ENCODE measurements around the gene PANK1.
"Not testable (repeated sequence)": the region's sequence is repeated elsewhere in the genome, so short reads cannot be mapped to it uniquely, and the experiment has no call there.

The PANK1 gene

GRCh38 chr10:89651916-89652573 is 7.0 kb upstream of the PANK1 start:
- DNase-seq (ENCODE audit: low read depth): no peak

- DNase-seq (ENCODE audit: low read depth): no peak
These were observed 6.3 kb upstream of the PANK1 start for GRCh38 chr10:89651205-89651915.

GRCh38 chr10:89649051-89649450 is 4.0 kb upstream of the PANK1 start:
- no peak for DNase-seq (ENCODE audit: low read depth)

- no peak for DNase-seq (ENCODE audit: low read depth)
These were observed 3.0 kb upstream of the PANK1 start for GRCh38 chr10:89648074-89648473.

- DNase-seq (ENCODE audit: low read depth): no peak
These were observed 2.0 kb upstream of the PANK1 start for GRCh38 chr10:89646889-89647657.

- DNase-seq (ENCODE audit: low read depth): no peak
These were observed 715 bp upstream of the PANK1 start for GRCh38 chr10:89645742-89646172.

GRCh38 chr10:89644691-89644966 is 413 bp downstream of the PANK1 start:
- DNase-seq (ENCODE audit: low read depth): no peak

GRCh38 chr10:89643812-89644690 is 991 bp downstream of the PANK1 start:
- peak; percentile 26 for DNase-seq (ENCODE audit: low read depth)

GRCh38 chr10:89643431-89643811 is 1.6 kb downstream of the PANK1 start:
- DNase-seq (ENCODE audit: low read depth): no peak

- DNase-seq (ENCODE audit: low read depth): no peak
These were observed 2.8 kb downstream of the PANK1 start for GRCh38 chr10:89642193-89642592.

- no peak for DNase-seq (ENCODE audit: low read depth)
These were observed 4.8 kb downstream of the PANK1 start for GRCh38 chr10:89640241-89640640.

- DNase-seq (ENCODE audit: low read depth): no peak
These were observed 5.7 kb downstream of the PANK1 start for GRCh38 chr10:89639326-89639725.

GRCh38 chr10:89637113-89637512 is 7.9 kb downstream of the PANK1 start:
- DNase-seq (ENCODE audit: low read depth): no peak

- DNase-seq (ENCODE audit: low read depth): no peak
These were observed 10.4 kb downstream of the PANK1 start for GRCh38 chr10:89634637-89635036.

GRCh38 chr10:89633484-89633883 is 11.6 kb downstream of the PANK1 start:
- no peak for DNase-seq (ENCODE audit: low read depth)

GRCh38 chr10:89632824-89633223 is 12.2 kb downstream of the PANK1 start:
- DNase-seq (ENCODE audit: low read depth): no peak

- DNase-seq (ENCODE audit: low read depth): no peak
These were observed 17.2 kb downstream of the PANK1 start for GRCh38 chr10:89627830-89628229.

- no peak for DNase-seq (ENCODE audit: low read depth)
These were observed 19.8 kb downstream of the PANK1 start for GRCh38 chr10:89625041-89625765.

- DNase-seq (ENCODE audit: low read depth): no peak
These were observed 21.0 kb downstream of the PANK1 start for GRCh38 chr10:89624020-89624419.

GRCh38 chr10:89622151-89622550 is 22.9 kb downstream of the PANK1 start:
- no peak for DNase-seq (ENCODE audit: low read depth)

- DNase-seq (ENCODE audit: low read depth): no peak
These were observed 23.6 kb downstream of the PANK1 start for GRCh38 chr10:89621438-89621837.

GRCh38 chr10:89620296-89620695 is 24.7 kb downstream of the PANK1 start:
- not testable (repeated sequence) for DNase-seq (ENCODE audit: low read depth)
